ENCODE data around the gene CDK8.
A peak's percentile ranks its signal among the peaks of the same experiment; 100 is the strongest.

CDK8 gene

DNA sequence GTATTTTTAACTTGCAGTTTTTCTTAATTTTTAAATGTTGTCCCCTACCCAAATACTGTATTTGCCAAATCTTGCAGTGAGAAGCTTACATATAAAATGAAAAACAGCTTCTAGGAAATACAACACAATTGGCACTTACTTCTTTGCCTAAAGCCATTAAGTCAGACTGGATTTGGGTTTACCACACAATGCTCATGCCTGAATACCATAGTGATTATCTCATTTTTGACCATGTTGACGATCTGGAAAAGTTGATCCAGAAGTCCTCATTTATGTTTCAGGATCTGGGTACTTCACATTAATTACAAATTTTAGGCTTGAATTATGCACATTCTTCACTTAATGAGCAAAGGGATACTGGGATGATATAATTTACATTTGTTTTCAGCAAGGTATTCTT, 34.2 kb upstream of the CDK8 start:
- TF ChIP-seq FOXP2 (optimal IDR thresholded peaks at IDR 0.05; ENCODE audit: borderline replicate concordance, extremely low read depth, extremely low read length, insufficient read depth) (no peak), SIN3A (IDR thresholded peaks at IDR 0.05; ENCODE audit: borderline replicate concordance, insufficient read depth, low read length) (no peak), TAF1 (IDR thresholded peaks at IDR 0.05; ENCODE audit: borderline replicate concordance, insufficient read depth, low read length) (no peak), REST (IDR thresholded peaks at IDR 0.05; ENCODE audit: insufficient read depth in 1 of 2, low read depth in 2 of 2, low read length in 2 of 2) (no peak), POLR2AphosphoS5 (IDR thresholded peaks at IDR 0.05; ENCODE audit: low read depth, low read length) (no peak)

DNA sequence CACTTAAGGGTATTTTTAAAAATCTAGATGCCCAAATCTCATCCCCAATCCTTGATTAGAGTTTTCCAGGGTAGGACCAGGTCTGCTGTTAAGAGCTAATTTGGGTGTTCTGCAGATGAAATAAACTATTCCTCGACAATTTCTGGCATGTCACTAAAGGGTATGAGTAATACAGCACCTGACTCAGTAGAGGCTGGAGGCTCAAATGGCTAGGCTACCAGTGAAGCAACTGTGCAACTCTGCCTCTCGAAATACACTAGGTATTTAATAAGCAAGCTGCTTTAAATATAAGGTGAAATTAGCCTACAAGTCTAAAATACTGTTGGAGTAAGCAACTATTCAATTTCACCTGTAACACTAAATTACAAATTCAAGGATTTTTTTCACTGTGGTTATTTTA, 33.4 kb upstream of the CDK8 start:
- TF ChIP-seq TAF1 (IDR thresholded peaks at IDR 0.05; ENCODE audit: borderline replicate concordance, insufficient read depth, low read length) (no peak), REST (IDR thresholded peaks at IDR 0.05; ENCODE audit: insufficient read depth in 1 of 2, low read depth in 2 of 2, low read length in 2 of 2) (no peak)

DNA sequence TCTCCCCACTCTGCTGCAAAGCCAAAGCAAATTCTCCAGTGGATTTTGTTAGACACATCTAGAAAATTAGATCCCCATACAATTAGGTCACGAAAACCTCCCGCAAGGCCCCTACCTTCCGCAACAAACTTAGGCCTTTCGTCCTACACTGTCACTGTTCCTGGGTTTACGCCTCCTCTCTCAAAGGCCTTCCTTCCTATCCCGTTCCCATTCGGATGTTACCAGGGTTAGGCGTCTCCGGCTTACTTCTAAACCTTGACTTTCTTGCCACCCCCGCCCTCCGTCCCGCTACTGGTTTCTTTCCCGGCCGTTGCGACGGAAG, 32.6 kb upstream of the CDK8 start:
- no peak for TF ChIP-seq POLR2AphosphoS5 (IDR thresholded peaks at IDR 0.05; ENCODE audit: low read depth, low read length)
- no peak for TF ChIP-seq FOXP2 (optimal IDR thresholded peaks at IDR 0.05; ENCODE audit: borderline replicate concordance, extremely low read depth, extremely low read length, insufficient read depth)
- TF ChIP-seq REST (IDR thresholded peaks at IDR 0.05; ENCODE audit: insufficient read depth in 1 of 2, low read depth in 2 of 2, low read length in 2 of 2): no peak
- no peak for TF ChIP-seq SIN3A (IDR thresholded peaks at IDR 0.05; ENCODE audit: borderline replicate concordance, insufficient read depth, low read length)
- TF ChIP-seq TAF1 (IDR thresholded peaks at IDR 0.05; ENCODE audit: borderline replicate concordance, insufficient read depth, low read length): no peak

GRCh38 chr13:26221721-26222519, 32.0 kb upstream of the CDK8 start, which contains the start of gene RNF6:
Gene RNF6 (minus strand): TSS chr13:26222314. CDS start chr13:26219649, 2,665 bp downstream.
- no peak; the same call in 1 of the 2 replicates for TF ChIP-seq SIN3A (IDR thresholded peaks at IDR 0.05; ENCODE audit: borderline replicate concordance, insufficient read depth, low read length)
- TF ChIP-seq TAF1 (IDR thresholded peaks at IDR 0.05; ENCODE audit: borderline replicate concordance, insufficient read depth, low read length): no peak; the same call in 1 of the 2 replicates
- peak; percentile 58 for TF ChIP-seq FOXP2 (optimal IDR thresholded peaks at IDR 0.05; ENCODE audit: borderline replicate concordance, extremely low read depth, extremely low read length, insufficient read depth)
- peak; percentile 73 for TF ChIP-seq POLR2AphosphoS5 (IDR thresholded peaks at IDR 0.05; ENCODE audit: low read depth, low read length)
- peak in 1 of 2 experiments; percentile 5; a peak in 1 of 4 replicates for TF ChIP-seq REST (IDR thresholded peaks at IDR 0.05; ENCODE audit: insufficient read depth in 1 of 2, low read depth in 2 of 2, low read length in 2 of 2)
